GM23338 (cell line): ENCODE results near the gene SNCA.

Experiments used
- CREB1 ChIP-seq: fragments of 250-450 bp; sonication (Bioruptor Pico); IDR thresholded peaks from 2 replicates; pipeline ENCODE4 v1.5.0; 2020; ENCODE audit warnings: low read depth, mild to moderate bottlenecking, moderate library complexity
- CTCF ChIP-seq, 2 experiments: fragments of 200-600 bp in 1 of 2; sonication (generic) in 1 of 2; conservative IDR thresholded peaks; 2 replicates each; pipeline versions ENCODE4 v1.5.1 to v1.6.1; 2016 to 2017; ENCODE audit warnings: antibody characterized with exemption in 2 of 2, low read depth in 2 of 2, mild to moderate bottlenecking in 2 of 2, moderate library complexity in 1 of 2
- ETS1 ChIP-seq: IDR thresholded peaks from 2 replicates; pipeline ENCODE4 v1.6.1; 2016; ENCODE audit warnings: antibody characterized with exemption
- EZH2 ChIP-seq: fragments of 200-600 bp; sonication (generic); IDR thresholded peaks from one replicate; pipeline ENCODE4 v1.8.0; 2017; ENCODE audit warnings: antibody characterized with exemption, mild to moderate bottlenecking, low read depth; ENCODE audit not compliant: unreplicated experiment
- EZH2phosphoT487 ChIP-seq: fragments of 200-600 bp; sonication (generic); IDR thresholded peaks from one replicate; pipeline ENCODE4 v1.8.1; 2018; ENCODE audit warnings: antibody characterized with exemption; ENCODE audit not compliant: unreplicated experiment
- JUNB ChIP-seq: IDR thresholded peaks from one replicate; pipeline ENCODE4 v1.6.1; 2016; ENCODE audit warnings: antibody characterized with exemption; ENCODE audit not compliant: unreplicated experiment
- NANOG ChIP-seq: IDR thresholded peaks from 2 replicates; pipeline ENCODE4 v1.6.1; 2016; ENCODE audit warnings: antibody characterized with exemption, borderline replicate concordance
- POLR2AphosphoS5 ChIP-seq: IDR thresholded peaks from 2 replicates; pipeline ENCODE4 v1.6.1; 2016; ENCODE audit warnings: antibody characterized with exemption, low read depth
- REST ChIP-seq: IDR thresholded peaks from one replicate; pipeline ENCODE4 v1.6.1; 2018; ENCODE audit warnings: antibody characterized with exemption; ENCODE audit not compliant: unreplicated experiment
- ZNF114 ChIP-seq: fragments of 250-450 bp; sonication (Bioruptor Pico); IDR thresholded peaks from 2 replicates; pipeline ENCODE4 v1.5.0; 2020; ENCODE audit warnings: mild to moderate bottlenecking, moderate library complexity
- ZNF331 ChIP-seq: fragments of 250-450 bp; sonication (Bioruptor Pico); IDR thresholded peaks from 2 replicates; pipeline ENCODE4 v1.5.0; 2020; ENCODE audit warnings: low read depth, mild to moderate bottlenecking, moderate library complexity

- TF ChIP-seq CTCF (conservative IDR thresholded peaks at IDR 0.05; ENCODE audit: low read depth in 2 of 2): no peak
- TF ChIP-seq EZH2phosphoT487: no peak
- TF ChIP-seq ZNF114 (CRISPR knock-in tag): no peak
- no peak for TF ChIP-seq JUNB
- TF ChIP-seq REST: no peak
- TF ChIP-seq EZH2: no peak
- no peak for TF ChIP-seq CREB1 (CRISPR knock-in tag)
- TF ChIP-seq POLR2AphosphoS5: no peak
- no peak for TF ChIP-seq ZNF331 (CRISPR knock-in tag)
- no peak for TF ChIP-seq NANOG
- TF ChIP-seq ETS1: no peak
Measured at GRCh38 chr4:89712141-89712540, 124.8 kb downstream of the SNCA start.
